ENCODE results near the gene IFNGR2. TPM values are rescaled to one million over a fixed set of nuclear protein-coding genes. Genes with fewer than 3 reads are reported as not detected.

The IFNGR2 gene
- total and polyA plus RNA-seq, 2 of the 8 experiments (the other 6 are each of a cell fraction or from before 2014, with no cell fraction given): 36.0 to 46.4 TPM

- TF ChIP-seq TAF1 (IDR thresholded peaks at IDR 0.05; ENCODE audit: low read depth, low read length) (peak; percentile 36; the same call in 1 of the 2 replicates), BRCA1 (IDR thresholded peaks at IDR 0.05; ENCODE audit: low read depth, low read length) (no peak), TCF12 (IDR thresholded peaks at IDR 0.05; ENCODE audit: low read depth, low read length) (no peak), GTF2F1 (IDR thresholded peaks at IDR 0.05; ENCODE audit: borderline replicate concordance, low read depth, low read length) (no peak), RAD21 (IDR thresholded peaks at IDR 0.05 in 1 of 2, conservative IDR thresholded peaks at IDR 0.05 in 1 of 2; ENCODE audit: low read depth in 2 of 2, low read length in 2 of 2) (peak; percentile 69 to 70), FOSL1 (IDR thresholded peaks at IDR 0.05; ENCODE audit: insufficient read depth, low read depth, low read length) (no peak), CHD7 (IDR thresholded peaks at IDR 0.05; ENCODE audit: insufficient replicate concordance, low read length) (no peak), SP1 (IDR thresholded peaks at IDR 0.05; ENCODE audit: low read depth, low read length) (no peak), PHF8 (conservative IDR thresholded peaks at IDR 0.05; ENCODE audit: low read depth, low read length) (no peak), CHD2 (IDR thresholded peaks at IDR 0.05; ENCODE audit: low read length) (no peak), HDAC6 (IDR thresholded peaks at IDR 0.05; ENCODE audit: low read depth, low read length) (no peak)
These were observed 42.2 kb upstream of the IFNGR2 start (continued) for GRCh38 chr21:33360881-33361602.
